Kidney (tissue), 14 donors: ENCODE data around the gene TMEM132A. TPM values are rescaled to one million over a fixed set of nuclear protein-coding genes. Genes with fewer than 3 reads are reported as not detected.
A peak's percentile ranks its signal among the peaks of the same experiment; 100 is the strongest.

Source experiments
- DNase-seq, 5 donors: peaks; one replicate each; pipeline ENCODE4 v3.0.0-alpha.2; 2013 to 2020
- FAIRE-seq: peaks from 2 replicates; lab custom pipeline; 2012; peaks lifted over from hg19 to GRCh38; lab: Jason Lieb, UNC
- H3K27ac ChIP-seq, 2 donors: one replicate each; pipeline ENCODE4 v1.7.0; 2013; ENCODE audit warnings: low read depth in 2 of 2, low read length in 2 of 2, inconsistent platforms in 1 of 2
- H3K27me3 ChIP-seq: one replicate; pipeline ENCODE4 v1.7.1; 2013; ENCODE audit warnings: low read length, inconsistent platforms; ENCODE audit not compliant: control insufficient read depth, insufficient read depth
- H3K36me3 ChIP-seq, 3 donors: one replicate each; pipeline versions ENCODE4 v1.7.0 to v1.7.1; 2013; ENCODE audit warnings: low read length in 3 of 3, control low read depth in 1 of 3, inconsistent platforms in 1 of 3; ENCODE audit not compliant: insufficient read depth in 3 of 3, control insufficient read depth in 2 of 3
- H3K4me1 ChIP-seq, 3 donors: one replicate each; pipeline versions ENCODE4 v1.7.0 to v1.7.1; 2013; ENCODE audit warnings: low read length in 3 of 3, inconsistent platforms in 1 of 3, low read depth in 1 of 3; ENCODE audit not compliant: control insufficient read depth in 2 of 3, insufficient read depth in 2 of 3
- H3K4me3 ChIP-seq, 3 donors: one replicate each; pipeline versions ENCODE4 v1.7.0 to v1.8.1; 2013; ENCODE audit warnings: low read length in 3 of 3, control low read depth in 1 of 3, inconsistent platforms in 1 of 3
- H3K9ac ChIP-seq, 3 donors: one replicate each; pipeline versions ENCODE4 v1.7.0 to v1.7.1; 2013; ENCODE audit warnings: low read length in 3 of 3, control low read depth in 1 of 3, inconsistent platforms in 1 of 3
- H3K9me3 ChIP-seq, 3 donors: one replicate each; pipeline versions ENCODE4 v1.7.0 to v1.7.1; 2013; ENCODE audit warnings: low read length in 3 of 3, control low read depth in 1 of 3, inconsistent platforms in 1 of 3; ENCODE audit not compliant: control insufficient read depth in 2 of 3, insufficient read depth in 1 of 3
- CTCF ChIP-seq: IDR thresholded peaks from 3 replicates; pipeline ENCODE4 v1.5.1; 2012; ENCODE audit warnings: mild to moderate bottlenecking, moderate library complexity, borderline replicate concordance; ENCODE audit not compliant: insufficient read depth; ENCODE audit errors: extremely low read depth
- intact Hi-C: fragments of 100-400 bp; cut with DNase I; formaldehyde crosslinking; loops from one replicate; pipeline ENCODE4 v1.11.1; 2022
- polyA plus RNA-seq: library from polyadenylated mRNA; stranded (reverse); fragments of 350-450 nt; fragmentation: Illumina TruSeq; extraction: RNeasy Lipid Tissue Mini Kit (QIAGEN cat#74804); gene quantifications from one replicate; pipeline ENCODE4 v1.2.3, GENCODE V29; 2014; ENCODE audit warnings: low read depth, low replicate concordance; ENCODE audit not compliant: insufficient read depth
- total RNA-seq: library from RNA; stranded (reverse); fragmentation: NEBNext Ultra II Directional; extraction: Animal tissue kit (Norgen Biotek cat#: 25700); gene quantifications from one replicate; pipeline ENCODE4 v1.2.1, GENCODE V29; 2021
- donor health status: control.
- donor health status: control.
- donor health status: control.
- donor health status: control.
- donor health status: control.
- donor health status: DM: yes; HTN: yes; CAD: no.
- donor health status: Normal renal cell carcinoma (clear cell type).

The TMEM132A gene
- total and polyA plus RNA-seq, 2 donors from 2014 or later: 17.2 to 19.1 TPM

GRCh38 chr11:60905047-60905446, 19.2 kb upstream of the TMEM132A start:
- no peak for FAIRE-seq
- Histone ChIP-seq H3K27ac (no peak overlapping the region), H3K9ac (peak overlapping the region; percentile 68 to 94 (median 75)), H3K27me3 (no peaks in the 10 kb centered on the region), H3K9me3 (no peaks in the 10 kb centered on the region), H3K36me3 (peaks cover 4 to 29% (median 27%) of the 10 kb centered on the region in 3 donors), H3K4me1 (peaks cover 9 to 12% (median 12%) of the 10 kb centered on the region in 3 donors), H3K4me3 (peak overlapping the region; percentile 76 to 96 (median 83))
- DNase-seq: no peak
- no peak for TF ChIP-seq CTCF
- intact Hi-C loops: no loop called here

DNA sequence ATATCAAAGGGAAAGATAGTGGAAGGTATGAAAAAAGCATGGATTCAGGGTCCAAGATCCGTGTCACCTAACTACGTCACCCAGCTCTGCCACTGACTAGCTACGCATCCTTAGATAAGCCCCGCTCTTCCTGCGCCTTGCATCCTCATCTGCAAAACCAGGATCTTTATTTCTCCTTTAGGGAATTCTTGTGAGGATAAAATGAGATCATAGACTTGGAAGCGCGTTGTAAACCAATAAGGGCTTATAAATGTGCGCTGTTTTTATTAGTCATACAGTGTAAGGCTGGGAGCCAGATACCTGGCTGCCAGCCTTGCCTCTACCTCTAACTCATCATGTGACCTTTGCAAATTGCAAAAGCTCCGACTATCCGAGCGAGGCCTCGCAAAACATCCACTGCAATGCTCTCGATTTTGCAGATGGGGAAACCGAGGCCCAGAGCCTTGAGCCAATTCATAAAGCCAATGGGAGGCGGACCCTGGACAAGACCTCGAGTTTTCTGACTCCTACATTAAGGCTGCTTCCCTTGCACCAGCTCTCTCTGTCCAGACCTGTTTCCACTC, 18.6 kb upstream of the TMEM132A start:
- FAIRE-seq (no peak), DNase-seq (peak in 1 of 5 donors; percentile 24)
- peak overlapping the region in 1 of 2 donors; percentile 85 for H3K27ac ChIP-seq

GRCh38 chr11:60906132-60906972, 17.9 kb upstream of the TMEM132A start, which contains the start of gene PRPF19:
Gene PRPF19 (minus strand): TSS chr11:60906585. CDS start chr11:60906382, 203 bp downstream.
- no peak for TF ChIP-seq CTCF
- peaks cover 4 to 18% (median 17%) of the 10 kb centered on the region in 3 donors for H3K36me3 ChIP-seq
- peak within 1 kb of the TSS; percentile 85 to 86 for H3K27ac ChIP-seq
- DNase-seq (peak; percentile 98 to 99 (median 99)), FAIRE-seq (peak; percentile 85)
- intact Hi-C loops: no loop called here
- peak within 1 kb of the TSS; percentile 76 to 96 (median 83) for H3K4me3 ChIP-seq
- no peaks in the 10 kb centered on the region for H3K9me3 ChIP-seq
- no peaks in the 10 kb centered on the region for H3K27me3 ChIP-seq
- H3K9ac ChIP-seq: peak within 1 kb of the TSS; percentile 75 to 94 (median 77)
- H3K4me1 ChIP-seq: peaks cover 9 to 12% (median 12%) of the 10 kb centered on the region in 3 donors

More for the DNA sequence above, 18.6 kb upstream of the TMEM132A start:
- Histone ChIP-seq H3K9me3 (no peaks in the 10 kb centered on the region), H3K36me3 (peaks cover 4 to 23% (median 23%) of the 10 kb centered on the region in 3 donors), H3K4me1 (peaks cover 9 to 12% (median 12%) of the 10 kb centered on the region in 3 donors), H3K4me3 (peak overlapping the region; percentile 76 to 96 (median 83)), H3K9ac (peak overlapping the region; percentile 68 to 94 (median 75)), H3K27me3 (no peaks in the 10 kb centered on the region)
- no peak for TF ChIP-seq CTCF
- intact Hi-C loops: no loop called here
